ENCODE measurements around the gene PDE11A.

- TF ChIP-seq CTCF (IDR thresholded peaks at IDR 0.05) (no peak), POLR2A (IDR thresholded peaks at IDR 0.05; ENCODE audit: low read depth) (no peak)
Observed at GRCh38 chr2:177709986-177710401, 362.6 kb downstream of the PDE11A start.
